HFF-Myc (cell line): ENCODE measurements around the gene PCNA.

Source experiments
- DNase-seq: peaks from one replicate; pipeline ENCODE4 v3.0.0-alpha.2; 2011; ENCODE audit warnings: low read depth; ENCODE audit errors: extremely low read depth
- H3K4me3 ChIP-seq: replicated peaks from 2 replicates; pipeline ENCODE4 v1.5.1; 2011; ENCODE audit warnings: low read depth, mild to moderate bottlenecking, control low read depth, low read length
- TF ChIP-seq, protein P1 (sequence below): IDR thresholded peaks from 2 replicates; pipeline ENCODE4 v1.5.1; 2012; ENCODE audit warnings: mild to moderate bottlenecking, low read depth, low read length, control low read depth; ENCODE audit errors: missing control alignments

PCNA gene

DNA sequence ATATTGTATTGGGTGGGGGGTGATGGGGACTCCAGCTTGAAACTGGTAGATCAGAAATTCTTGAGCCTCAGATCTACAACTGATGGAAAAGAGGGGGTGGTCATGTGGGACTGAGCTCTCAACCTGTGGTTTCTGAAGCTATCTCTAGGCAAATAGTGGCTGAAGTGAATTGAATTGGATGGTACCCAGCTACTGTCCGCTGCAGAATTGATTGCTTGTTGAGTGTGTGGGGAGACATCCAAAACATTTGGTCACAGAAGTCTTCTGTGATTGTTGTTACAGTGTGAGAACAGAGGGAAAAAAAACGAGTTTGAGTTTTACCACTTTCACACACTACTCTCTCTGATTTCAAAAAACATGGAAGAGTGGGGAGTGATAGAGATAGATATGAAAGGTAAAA lies 21.9 kb upstream of the PCNA start:
- no peak overlapping the region for H3K4me3 ChIP-seq
- no peak for DNase-seq
- TF ChIP-seq, protein P1, sequence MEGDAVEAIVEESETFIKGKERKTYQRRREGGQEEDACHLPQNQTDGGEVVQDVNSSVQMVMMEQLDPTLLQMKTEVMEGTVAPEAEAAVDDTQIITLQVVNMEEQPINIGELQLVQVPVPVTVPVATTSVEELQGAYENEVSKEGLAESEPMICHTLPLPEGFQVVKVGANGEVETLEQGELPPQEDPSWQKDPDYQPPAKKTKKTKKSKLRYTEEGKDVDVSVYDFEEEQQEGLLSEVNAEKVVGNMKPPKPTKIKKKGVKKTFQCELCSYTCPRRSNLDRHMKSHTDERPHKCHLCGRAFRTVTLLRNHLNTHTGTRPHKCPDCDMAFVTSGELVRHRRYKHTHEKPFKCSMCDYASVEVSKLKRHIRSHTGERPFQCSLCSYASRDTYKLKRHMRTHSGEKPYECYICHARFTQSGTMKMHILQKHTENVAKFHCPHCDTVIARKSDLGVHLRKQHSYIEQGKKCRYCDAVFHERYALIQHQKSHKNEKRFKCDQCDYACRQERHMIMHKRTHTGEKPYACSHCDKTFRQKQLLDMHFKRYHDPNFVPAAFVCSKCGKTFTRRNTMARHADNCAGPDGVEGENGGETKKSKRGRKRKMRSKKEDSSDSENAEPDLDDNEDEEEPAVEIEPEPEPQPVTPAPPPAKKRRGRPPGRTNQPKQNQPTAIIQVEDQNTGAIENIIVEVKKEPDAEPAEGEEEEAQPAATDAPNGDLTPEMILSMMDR = no peak

DNA sequence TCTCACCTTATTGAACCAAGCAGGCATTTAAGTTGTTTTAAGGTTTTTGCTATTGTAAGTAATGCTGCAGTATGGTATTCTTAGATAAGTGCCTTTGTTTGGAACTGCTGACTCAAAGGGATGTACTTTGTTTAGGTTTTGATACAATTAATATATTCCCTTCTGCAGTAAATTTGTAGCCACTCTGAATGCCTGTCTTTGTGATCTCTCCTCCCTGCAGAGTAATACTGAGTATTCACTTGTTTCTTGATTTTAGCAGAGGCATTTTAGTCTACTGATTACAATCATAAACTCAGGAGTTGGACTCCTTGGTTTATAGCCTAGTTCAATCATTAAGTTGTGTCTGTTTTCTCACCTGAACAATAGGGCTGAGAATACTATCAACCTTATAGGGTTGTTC lies 20.4 kb upstream of the PCNA start:
- DNase-seq = no peak
- TF ChIP-seq, protein P1 = no peak
- H3K4me3 ChIP-seq = no peak overlapping the region

DNA sequence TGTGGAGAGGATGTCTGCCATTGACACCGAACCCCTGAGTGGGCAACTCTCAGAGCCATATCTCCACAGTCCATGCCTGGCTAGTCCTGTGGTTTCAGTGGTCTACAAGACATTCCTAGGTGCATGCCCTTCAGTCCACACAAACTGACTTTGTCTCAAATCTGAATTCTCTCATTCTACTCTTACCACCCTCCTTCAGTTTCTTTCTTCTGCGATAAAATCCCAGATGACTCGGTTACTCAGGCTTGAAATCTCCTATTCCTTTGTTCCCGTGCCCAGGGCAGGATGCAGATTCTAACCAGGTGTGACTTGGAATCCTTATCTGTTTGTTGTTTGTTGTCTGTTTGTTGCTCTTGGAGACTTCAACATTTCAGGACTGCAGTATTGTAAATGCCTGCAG lies 16.3 kb upstream of the PCNA start:
- no peak for DNase-seq
- TF ChIP-seq, protein P1 = no peak
- H3K4me3 ChIP-seq = no peak overlapping the region

DNA sequence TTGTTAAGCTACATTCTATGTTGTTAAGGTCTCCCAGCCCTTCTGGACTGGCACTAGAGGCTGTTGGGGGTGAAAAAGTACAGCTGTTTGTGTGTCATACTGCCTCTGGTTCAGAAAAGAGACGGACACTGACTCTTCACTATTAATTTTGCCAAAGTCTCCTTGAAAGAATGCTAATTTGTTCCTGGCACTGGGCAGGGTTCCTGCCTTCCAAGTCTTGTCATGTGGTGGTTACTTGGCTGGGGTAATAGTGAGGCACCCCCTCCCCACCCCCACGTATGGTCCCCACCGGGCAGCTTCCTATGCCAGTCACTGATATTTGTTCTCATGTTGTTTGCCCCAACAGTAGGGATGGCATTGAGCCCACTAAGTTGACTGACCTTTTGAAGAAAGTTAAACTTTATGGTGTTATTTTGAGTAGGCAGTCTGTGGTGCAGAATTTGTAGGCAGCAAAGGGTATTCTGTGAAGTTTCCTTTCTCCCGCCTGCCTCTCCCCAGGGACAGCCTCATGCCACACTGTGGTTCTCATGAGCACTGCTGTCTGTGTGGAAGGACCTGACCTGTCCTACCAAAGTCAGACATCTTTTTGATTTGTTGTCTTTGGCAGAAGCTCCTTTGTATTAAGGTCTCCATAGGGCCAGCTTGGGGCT lies 15.7 kb upstream of the PCNA start:
- DNase-seq = no peak
- TF ChIP-seq, protein P1 = no peak
- no peak overlapping the region for H3K4me3 ChIP-seq

DNA sequence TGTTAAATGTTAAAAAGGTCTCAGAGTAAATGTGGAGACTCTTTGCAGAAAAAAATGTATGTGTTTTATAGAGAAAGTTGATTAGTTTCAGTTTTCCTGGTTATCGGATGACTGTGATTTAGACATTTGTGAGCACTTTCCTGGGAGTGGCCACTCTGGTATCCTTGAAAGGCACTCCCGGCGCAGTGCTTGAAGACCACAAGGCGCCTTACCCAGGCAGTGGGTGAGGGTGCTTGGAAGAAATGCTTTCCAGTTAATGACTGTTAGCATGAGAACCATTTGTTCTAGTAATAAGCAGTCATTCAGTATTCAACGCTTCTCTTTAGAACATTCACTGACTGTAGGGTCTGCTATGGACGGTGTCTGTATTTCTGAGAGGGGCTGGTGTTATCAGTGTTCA lies 14.2 kb upstream of the PCNA start:
- TF ChIP-seq, protein P1 = no peak

DNA sequence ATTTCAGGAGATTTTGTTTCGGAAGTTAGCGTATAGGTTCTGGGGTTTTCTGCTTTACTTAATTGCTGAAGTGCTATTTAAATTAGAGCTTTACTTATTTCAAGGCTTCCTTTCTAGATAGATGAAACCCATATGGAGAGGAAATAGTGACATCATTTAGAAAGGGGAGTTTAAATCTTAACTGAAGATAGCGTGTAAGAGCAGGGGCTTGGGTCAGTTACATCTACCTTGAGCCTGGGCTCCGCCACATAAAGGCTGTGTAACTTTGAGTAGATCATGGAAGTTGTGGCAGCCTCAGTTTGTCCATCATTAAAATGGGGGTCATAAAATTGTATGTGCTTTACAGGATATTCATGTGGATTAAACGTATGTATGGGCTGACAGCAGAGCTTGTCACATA lies 11.7 kb upstream of the PCNA start:
- DNase-seq = no peak
- TF ChIP-seq, protein P1 = no peak
- H3K4me3 ChIP-seq = no peak overlapping the region

More for the DNA sequence above, 14.2 kb upstream of the PCNA start:
- DNase-seq = no peak
- no peak overlapping the region for H3K4me3 ChIP-seq

DNA sequence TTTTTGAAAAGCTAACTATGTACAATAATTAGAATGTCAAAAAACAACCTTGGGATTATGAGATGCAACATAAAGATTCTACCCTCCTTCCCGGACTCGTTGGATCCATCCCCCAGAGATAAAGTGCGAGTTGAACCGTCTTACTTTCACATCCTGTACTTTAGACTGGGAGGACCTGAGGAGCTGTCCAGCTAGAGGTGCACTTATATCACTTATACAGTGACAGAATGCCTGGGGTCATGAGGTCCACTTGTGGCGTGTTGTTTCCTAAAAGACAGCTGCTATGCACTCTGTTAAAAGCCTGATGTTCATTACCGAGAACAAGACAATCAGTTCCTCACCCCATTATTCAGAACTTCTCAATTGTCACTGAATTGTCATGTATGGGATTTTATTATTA lies 9.1 kb upstream of the PCNA start:
- H3K4me3 ChIP-seq = no peak overlapping the region
- TF ChIP-seq, protein P1 = no peak
- DNase-seq = no peak
